Stimulated activated CD4-positive, alpha-beta T cell treated with anti-CD3 and anti-CD28 coated beads, TNF-alpha, amount 100 ng/mL, for 48 hours (primary cell): ENCODE data around the gene ZIC2.
"Not testable (repeated sequence)": the region's sequence is repeated elsewhere in the genome, so short reads cannot be mapped to it uniquely, and the experiment has no call there.

Source experiments
- DNase-seq, 3 donors: peaks; one replicate each; pipeline ENCODE4 v3.0.0-alpha.2; 2020; ENCODE audit warnings: low read depth in 3 of 3

The ZIC2 gene

DNA sequence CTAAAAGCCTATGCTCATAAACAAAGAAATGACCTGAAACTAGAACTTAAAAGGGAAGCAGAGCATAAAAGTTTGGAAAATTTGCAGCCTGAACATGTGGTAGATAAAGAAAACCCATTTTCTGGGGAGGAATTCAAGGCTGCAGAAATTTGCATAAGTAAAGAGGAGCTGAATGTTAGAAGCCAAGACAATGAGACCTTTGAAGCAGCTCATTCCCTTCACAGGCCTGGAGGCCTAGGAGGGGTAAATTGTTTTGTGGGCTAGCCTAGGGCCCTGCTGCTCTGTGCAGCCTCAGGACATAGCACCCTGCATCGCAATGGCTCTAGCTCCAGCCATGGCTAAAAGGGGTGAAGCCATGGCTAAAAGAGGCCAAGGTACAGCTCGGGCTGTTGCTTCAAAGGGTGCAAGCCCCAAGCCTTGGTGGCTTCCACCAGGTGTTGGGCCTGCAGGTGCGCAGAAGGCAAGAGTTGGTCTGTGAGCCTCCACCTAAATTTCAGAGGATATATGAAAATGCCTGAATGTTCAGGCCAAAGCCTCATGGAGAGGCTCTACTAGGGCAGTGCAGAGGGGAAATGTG, 38.3 kb downstream of the ZIC2 start:
- DNase-seq = no peak

DNA sequence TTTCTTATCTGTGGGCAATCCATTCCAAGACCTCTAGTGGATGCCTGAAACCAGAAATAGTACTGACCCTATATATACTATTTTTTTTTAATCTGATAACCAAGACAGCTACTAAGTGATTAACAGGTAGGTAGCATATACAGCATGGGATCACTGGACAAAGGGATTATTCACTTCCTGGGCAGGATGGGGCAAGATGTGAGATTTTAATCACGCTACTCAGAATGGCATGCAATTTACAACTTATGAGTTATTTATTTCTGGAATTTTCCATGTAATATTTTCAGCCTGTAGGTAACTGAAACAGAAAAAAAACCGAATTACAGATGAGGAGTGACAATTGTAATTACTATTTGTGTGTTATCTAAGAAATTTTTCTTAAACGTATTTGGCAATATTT, 41.2 kb downstream of the ZIC2 start:
- DNase-seq = no peak

DNA sequence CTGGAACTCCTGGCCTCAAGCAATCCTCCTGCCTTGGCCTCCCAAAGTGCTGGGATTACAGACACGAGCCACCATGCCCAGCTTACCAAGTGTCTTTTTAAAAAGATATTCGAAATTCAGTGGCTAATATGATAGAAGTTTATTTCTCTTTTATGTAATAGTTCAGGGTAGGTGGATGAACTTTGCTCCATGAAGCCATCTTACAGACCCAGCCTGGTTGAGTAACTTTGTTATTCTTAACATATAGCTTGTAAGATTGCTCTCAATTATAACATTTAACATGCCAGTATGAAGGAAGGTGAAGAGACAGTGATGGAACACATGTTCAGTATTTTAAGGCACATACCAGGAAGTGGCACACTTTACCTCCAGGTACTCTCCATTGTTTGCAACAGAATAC, 42.4 kb downstream of the ZIC2 start:
- DNase-seq = no peak

DNA sequence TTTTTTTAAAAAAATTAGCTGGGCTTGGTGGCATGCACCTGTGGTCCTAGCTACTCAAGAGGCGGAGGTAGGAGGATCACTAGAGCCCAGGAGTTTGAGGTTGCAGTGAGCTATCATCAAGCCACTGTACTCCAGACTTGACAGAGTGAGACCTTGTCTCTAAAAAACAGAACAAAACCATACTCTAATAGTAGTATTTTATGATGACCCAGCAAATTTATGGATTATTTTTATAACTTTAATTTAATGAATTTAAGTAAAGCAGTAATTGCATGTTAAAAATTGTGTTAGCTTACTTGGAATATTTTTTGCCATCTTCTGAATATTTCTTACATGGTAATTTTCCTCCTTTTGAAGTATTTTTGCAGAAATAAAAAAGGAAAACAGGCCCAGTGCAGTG, 48.3 kb downstream of the ZIC2 start:
- DNase-seq = no peak

DNA sequence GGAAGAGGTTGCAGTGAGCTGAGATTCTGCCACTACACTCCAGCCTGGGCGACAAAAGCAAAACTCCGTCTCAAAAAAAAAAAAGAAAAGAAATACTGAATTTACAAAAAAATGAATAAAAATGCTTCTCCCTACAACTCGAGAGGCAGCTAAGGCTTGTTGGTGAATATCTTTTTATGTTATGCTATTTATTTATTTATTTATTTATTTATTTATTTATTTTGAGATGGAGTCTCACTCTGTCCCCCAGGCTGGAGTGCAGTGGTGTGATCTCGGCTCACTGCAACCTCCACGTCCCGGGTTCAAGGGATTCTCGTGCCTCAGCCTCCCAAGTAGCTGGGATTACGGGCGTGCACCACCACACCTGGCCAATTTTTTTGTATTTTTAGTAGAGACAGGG, 51.1 kb downstream of the ZIC2 start:
- not testable (repeated sequence) for DNase-seq

DNA sequence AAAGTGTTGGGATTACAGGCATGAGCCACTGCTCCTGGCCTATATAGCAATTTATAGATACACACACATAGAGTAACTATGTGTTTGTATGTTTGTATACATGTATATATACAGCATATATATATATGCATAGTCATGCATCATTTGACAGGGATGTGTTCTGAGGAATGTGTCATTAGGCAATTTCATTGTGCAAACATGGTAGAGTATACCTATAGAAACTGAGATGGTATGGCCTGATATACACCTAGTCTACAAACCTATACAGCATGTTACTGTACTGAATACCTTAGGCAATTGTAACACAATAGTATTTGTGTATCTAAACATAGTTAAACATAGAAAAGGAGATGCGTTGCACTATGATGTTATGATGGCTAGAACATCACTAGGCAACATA, 54.4 kb downstream of the ZIC2 start:
- no peak for DNase-seq
